ENCODE measurements around the gene RPL41.
A peak's percentile ranks its signal among the peaks of the same experiment; 100 is the strongest.

GRCh38 chr12:56079723-56080555 lies 36.5 kb upstream of the RPL41 start, which contains the start of gene ERBB3:
- TF ChIP-seq POLR2A (IDR thresholded peaks at IDR 0.05) (peak in 1 of 2 donors; percentile 8), CTCF (IDR thresholded peaks at IDR 0.05) (peak in 1 of 3 experiments; percentile 23)
